ENCODE results near the gene AVL9. TPM values are rescaled to one million over a fixed set of nuclear protein-coding genes. Genes with fewer than 3 reads are reported as not detected.

Gene AVL9
- total and polyA plus RNA-seq, 2 of the 13 experiments (the other 11 are each of a cell fraction or from before 2014, with no cell fraction given) = 29.9 to 48.0 TPM

GRCh38 chr7:32525839-32526238 is 30.6 kb downstream of the AVL9 start:
- ATAC-seq = no peak
- DNase-seq (ENCODE audit: low spot score) = no peak
- CTCF ChIA-PET (ENCODE audit: low intra/inter-chr PET ratio, low total read pairs) = no interaction called here
- POLR2A ChIA-PET = no interaction called here
- in situ Hi-C loops (cut with HindIII; ENCODE audit: extremely low pct_ligation_motif_present, low pct_unique_long_range_greater_than_20kb) = no loop called here
- FAIRE-seq = no peak
- no peaks in the 10 kb centered on the region for H3K27me3 ChIP-seq (ENCODE audit: control insufficient read depth in 1 of 2, insufficient read depth in 2 of 2, low read length in 2 of 2)
- TF ChIP-seq ZNF577 (CRISPR knock-in tag; IDR thresholded peaks at IDR 0.05; ENCODE audit: borderline replicate concordance, low read depth) (no peak), ONECUT2 (CRISPR knock-in tag; IDR thresholded peaks at IDR 0.05) (no peak), U2AF1 (optimal IDR thresholded peaks at IDR 0.05; ENCODE audit: low read depth, low read length) (no peak), ZNF850 (CRISPR knock-in tag; conservative IDR thresholded peaks at IDR 0.05) (no peak), ZNF670 (CRISPR knock-in tag; IDR thresholded peaks at IDR 0.05; ENCODE audit: borderline replicate concordance) (no peak), ZNF343 (CRISPR knock-in tag; IDR thresholded peaks at IDR 0.05) (no peak), MXD1 (CRISPR knock-in tag; IDR thresholded peaks at IDR 0.05) (no peak), ZNF737 (CRISPR knock-in tag; IDR thresholded peaks at IDR 0.05; ENCODE audit: borderline replicate concordance) (no peak), CHD4 (IDR thresholded peaks at IDR 0.05; ENCODE audit: borderline replicate concordance, low read length) (no peak), ZSCAN25 (CRISPR knock-in tag; IDR thresholded peaks at IDR 0.05) (no peak), DDIT3 (CRISPR knock-in tag; IDR thresholded peaks at IDR 0.05) (no peak), ZNF33B (CRISPR knock-in tag; IDR thresholded peaks at IDR 0.05) (no peak), SAFB2 (CRISPR knock-in tag; IDR thresholded peaks at IDR 0.05; ENCODE audit: borderline replicate concordance, low read depth) (no peak), ZNF878 (CRISPR knock-in tag; IDR thresholded peaks at IDR 0.05) (no peak), HHEX (CRISPR knock-in tag; IDR thresholded peaks at IDR 0.05) (no peak), BORCS8-MEF2B (CRISPR knock-in tag; IDR thresholded peaks at IDR 0.05) (no peak)
- intact Hi-C loops (cut with micrococcal nuclease; ENCODE audit: unreplicated experiment) = no loop called here
- no TSS peak for BruUV-seq (replicated peaks)
- peaks cover 2% of the 10 kb centered on the region; the same call in 1 of the 2 replicates for H3K9me3 ChIP-seq (ENCODE audit: low read length)
- H3K4me2 ChIP-seq (ENCODE audit: low read depth, low read length) = no peak overlapping the region
- H3K36me3 ChIP-seq (replicated peaks in 1 of 2; ENCODE audit: control insufficient read depth in 1 of 2, insufficient read depth in 2 of 2, low read length in 2 of 2) = peaks cover 0 to 2% of the 10 kb centered on the region in 2 experiments; a peak in 2 of 5 replicates
- no peak overlapping the region for H3K9ac ChIP-seq (ENCODE audit: insufficient read depth, low read depth, low read length)
- 97% methylated on average over 4 of the region's 4 CpGs for WGBS (ENCODE audit: low lambda C conversion rate)
- no peak overlapping the region for H2AFZ ChIP-seq (ENCODE audit: low read length)
- peaks cover 25% of the 10 kb centered on the region for H3K79me2 ChIP-seq (ENCODE audit: insufficient read depth, low read length)
- H4K20me1 ChIP-seq (ENCODE audit: insufficient read depth, low read length) = 0 out of 2 replicates have a peak, but pooled peaks cover 2% of the 10 kb centered on the region
- no peak overlapping the region for H3K27ac ChIP-seq (ENCODE audit: extremely low read length, insufficient read depth, low read length)
- H3K4me3 ChIP-seq (replicated peaks in 1 of 3; ENCODE audit: insufficient read depth in 1 of 3, low read depth in 2 of 3, low read length in 3 of 3) = no peak overlapping the region
- no peaks in the 10 kb centered on the region for H3K4me1 ChIP-seq (ENCODE audit: insufficient read depth, low read length)

Measured in HepG2 (cell line).